Hepatocyte (in vitro differentiated cells): ENCODE results near the gene GDPD3. TPM values are rescaled to one million over a fixed set of nuclear protein-coding genes. Genes with fewer than 3 reads are reported as not detected.

Source experiments
- DNase-seq: peaks from one replicate; pipeline ENCODE4 v3.0.0-alpha.2; 2016; ENCODE audit warnings: low spot score
- H2AFZ ChIP-seq: fragments of 200-600 bp; sonication (generic); 2 replicates; pipeline ENCODE4 v1.6.0; 2016; ENCODE audit warnings: antibody characterized with exemption, mild to moderate bottlenecking
- H3K27ac ChIP-seq: fragments of 200-600 bp; sonication (generic); 2 replicates; pipeline ENCODE4 v1.5.1; 2016; ENCODE audit warnings: mild to moderate bottlenecking
- H3K27me3 ChIP-seq: fragments of 200-600 bp; sonication (generic); 2 replicates; pipeline ENCODE4 v1.6.1; 2016
- H3K36me3 ChIP-seq: fragments of 200-600 bp; sonication (generic); replicated peaks from 2 replicates; pipeline ENCODE4 v1.5.1; 2016; ENCODE audit warnings: low read depth; ENCODE audit not compliant: insufficient read depth
- H3K4me1 ChIP-seq: fragments of 200-600 bp; sonication (generic); 2 replicates; pipeline ENCODE4 v1.5.1; 2016; ENCODE audit warnings: mild to moderate bottlenecking, moderate library complexity; ENCODE audit not compliant: insufficient read depth
- H3K4me2 ChIP-seq: fragments of 200-600 bp; sonication (generic); 2 replicates; pipeline ENCODE4 v1.6.0; 2016
- H3K4me3 ChIP-seq: fragments of 200-600 bp; sonication (generic); 2 replicates; pipeline ENCODE4 v1.5.1; 2016; ENCODE audit warnings: mild to moderate bottlenecking
- H3K79me2 ChIP-seq: fragments of 200-600 bp; sonication (generic); 2 replicates; pipeline ENCODE4 v1.6.0; 2017; ENCODE audit warnings: mild to moderate bottlenecking
- H3K9me2 ChIP-seq: fragments of 200-600 bp; sonication (generic); replicated peaks from 2 replicates; pipeline ENCODE4 v1.6.0; 2017; ENCODE audit warnings: mild to moderate bottlenecking; ENCODE audit not compliant: insufficient read depth
- H3K9me3 ChIP-seq: fragments of 200-600 bp; sonication (generic); 2 replicates; pipeline ENCODE4 v1.5.1; 2016; ENCODE audit warnings: low read depth, mild to moderate bottlenecking
- H4K20me1 ChIP-seq: fragments of 200-600 bp; sonication (generic); 2 replicates; pipeline ENCODE4 v1.6.0; 2016; ENCODE audit warnings: mild to moderate bottlenecking; ENCODE audit not compliant: insufficient read depth, poor library complexity, severe bottlenecking
- CTCF ChIP-seq: fragments of 200-600 bp; sonication (generic); IDR thresholded peaks from 2 replicates; pipeline ENCODE4 v1.5.1; 2016; ENCODE audit warnings: antibody characterized with exemption, mild to moderate bottlenecking; ENCODE audit not compliant: poor library complexity
- EZH2 ChIP-seq: fragments of 200-600 bp; sonication (generic); IDR thresholded peaks from 2 replicates; pipeline ENCODE4 v1.6.1; 2016; ENCODE audit warnings: antibody characterized with exemption, mild to moderate bottlenecking, borderline replicate concordance
- EZH2phosphoT487 ChIP-seq: fragments of 200-600 bp; sonication (generic); IDR thresholded peaks from one replicate; pipeline ENCODE4 v1.6.1; 2018; ENCODE audit warnings: antibody characterized with exemption, mild to moderate bottlenecking, low read depth, moderate library complexity; ENCODE audit not compliant: unreplicated experiment, severe bottlenecking
- WGBS: methylation state at CpG from one replicate; pipeline ENCODE4 v1.1.6; 2016; ENCODE audit warnings: low lambda C conversion rate; ENCODE audit errors: missing lambda C conversion rate; 5-methylcytosine and 5-hydroxymethylcytosine counted together
- polyA plus RNA-seq: library from polyadenylated mRNA; unstranded; fragments of >200 nt; fragmentation: Nextera tagmentation; extraction: Ambion mirVana; gene quantifications from 2 replicates; pipeline ENCODE4 v1.2.1, GENCODE V29; 2016
- total RNA-seq: library from RNA; depleted of rRNA; stranded (reverse); fragments of >200 nt; gene quantifications from 2 replicates; pipeline ENCODE4 v1.2.3, GENCODE V29; 2014

GDPD3 gene
- total and polyA plus RNA-seq, 2 experiments from 2014 or later, result 0.67 to 5.4 TPM

DNA sequence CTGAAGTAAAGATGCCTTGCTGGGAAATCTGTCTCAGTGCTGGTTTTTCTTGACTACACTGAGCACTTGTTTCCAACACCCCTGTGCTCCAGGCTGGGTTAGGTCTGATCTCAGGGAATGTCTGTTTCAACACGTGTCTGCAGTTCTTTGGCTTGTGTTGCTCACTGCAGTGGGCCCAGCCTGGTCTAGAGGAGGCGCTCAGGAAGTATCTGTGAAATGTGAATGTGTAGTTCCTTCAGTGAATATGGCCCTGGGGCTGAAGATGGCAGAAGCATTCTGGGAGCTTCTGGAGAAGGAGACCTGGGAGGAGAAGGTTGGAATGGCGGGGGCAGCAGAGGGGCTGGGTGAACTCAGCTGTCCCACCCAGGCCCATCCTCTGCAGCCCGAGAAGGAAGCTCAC, 9.2 kb downstream of the GDPD3 start:
- H3K27me3 ChIP-seq, result no peaks in the 10 kb centered on the region
- H3K27ac ChIP-seq, result peak overlapping the region; percentile 86
- WGBS, result 87% methylated on average over 4 of the region's 4 CpGs
- H3K4me2 ChIP-seq, result peak overlapping the region; percentile 54
- no peak for TF ChIP-seq EZH2phosphoT487
- TF ChIP-seq EZH2, result no peak
- no peak for TF ChIP-seq CTCF
- no peaks in the 10 kb centered on the region for H3K36me3 ChIP-seq
- H4K20me1 ChIP-seq, result peaks cover 20% of the 10 kb centered on the region
- H3K4me1 ChIP-seq, result peaks cover 29% of the 10 kb centered on the region
- no peak overlapping the region for H2AFZ ChIP-seq
- H3K9me2 ChIP-seq, result no peaks in the 10 kb centered on the region
- DNase-seq, result no peak
- H3K9me3 ChIP-seq, result no peaks in the 10 kb centered on the region
- H3K4me3 ChIP-seq, result no peak overlapping the region
- peaks cover 78% of the 10 kb centered on the region for H3K79me2 ChIP-seq

DNA sequence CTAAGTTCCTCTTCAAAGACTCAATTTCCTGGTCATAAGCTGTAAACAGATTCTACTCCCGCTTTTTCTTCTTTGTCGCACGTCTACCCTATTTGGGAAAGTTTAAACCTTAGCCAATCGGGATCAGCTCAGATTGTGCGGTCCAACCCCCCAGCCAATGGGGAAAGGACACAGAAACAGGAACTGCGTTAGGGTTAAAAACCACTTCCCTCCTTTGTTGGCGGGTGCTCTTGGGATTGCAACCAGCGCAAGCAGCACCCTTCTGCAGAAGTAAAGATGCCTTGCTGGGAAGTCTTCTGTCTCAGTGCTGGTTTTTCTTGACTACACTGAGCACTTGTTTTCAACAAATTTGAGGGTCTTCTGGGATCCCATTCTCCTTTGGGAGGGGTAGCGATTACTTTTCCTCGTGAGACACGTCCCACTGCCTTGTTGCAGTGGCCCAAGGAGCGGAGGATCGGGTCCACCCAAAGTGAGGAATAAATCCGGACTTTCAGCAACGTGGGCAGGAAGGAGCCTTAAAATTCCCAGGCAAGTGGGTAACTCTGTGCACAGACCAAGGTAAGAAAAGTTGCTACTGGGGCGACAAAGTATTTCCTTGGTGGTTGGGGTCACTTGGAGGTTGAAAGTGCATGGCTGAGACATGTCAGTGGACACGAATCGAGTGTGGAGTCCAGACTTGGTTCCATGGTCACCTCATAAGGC, 16.3 kb downstream of the GDPD3 start:
- Histone ChIP-seq H3K27me3 (no peaks in the 10 kb centered on the region), H3K9me3 (no peaks in the 10 kb centered on the region), H2AFZ (peak overlapping the region; percentile 44), H3K4me1 (peaks cover 23% of the 10 kb centered on the region), H3K36me3 (no peaks in the 10 kb centered on the region), H3K9me2 (no peaks in the 10 kb centered on the region), H3K27ac (peak overlapping the region; percentile 98), H3K4me2 (peak overlapping the region; percentile 90), H3K79me2 (peaks cover 61% of the 10 kb centered on the region), H3K4me3 (peak overlapping the region; percentile 69), H4K20me1 (peaks cover 21% of the 10 kb centered on the region)
- DNase-seq, result peak; percentile 92
- TF ChIP-seq EZH2phosphoT487, result no peak
- TF ChIP-seq EZH2, result no peak
- no peak for TF ChIP-seq CTCF
- WGBS, result 6% methylated on average over 18 of the region's 18 CpGs

- Histone ChIP-seq H4K20me1 (peaks cover 16% of the 10 kb centered on the region), H3K27ac (peak within 1 kb of the TSS; percentile 98), H3K4me2 (peak within 1 kb of the TSS; percentile 90), H3K4me3 (peak within 1 kb of the TSS; percentile 69), H3K4me1 (peaks cover 24% of the 10 kb centered on the region), H3K36me3 (no peaks in the 10 kb centered on the region), H3K27me3 (no peaks in the 10 kb centered on the region), H3K9me3 (no peaks in the 10 kb centered on the region), H3K9me2 (no peaks in the 10 kb centered on the region), H3K79me2 (peaks cover 54% of the 10 kb centered on the region), H2AFZ (peak within 1 kb of the TSS; percentile 44)
- 1% methylated on average over 37 of the region's 77 CpGs for WGBS
- peak; percentile 97 for DNase-seq
- no peak for TF ChIP-seq CTCF
- TF ChIP-seq EZH2, result no peak
- TF ChIP-seq EZH2phosphoT487, result no peak
Measured at GRCh38 chr16:30096105-30096861, 17.1 kb downstream of the GDPD3 start, which contains the start of gene YPEL3. TSS of gene YPEL3 (minus strand) at chr16:30096213. CDS start at chr16:30095482, 731 bp downstream.
